Colonic mucosa (tissue), 4 donors: ENCODE measurements around the gene TAPBPL. TPM values are rescaled to one million over a fixed set of nuclear protein-coding genes. Genes with fewer than 3 reads are reported as not detected.

Experiments
- DNase-seq: peaks from one replicate; pipeline ENCODE4 v3.0.0-alpha.2; 2020
- H3K27ac ChIP-seq: fragments of 200-600 bp; one replicate; pipeline ENCODE4 v1.8.0; 2021
- H3K27me3 ChIP-seq: fragments of 200-600 bp; one replicate; pipeline ENCODE4 v1.8.0; 2021
- H3K36me3 ChIP-seq: fragments of 200-600 bp; one replicate; pipeline ENCODE4 v1.8.0; 2021
- H3K4me1 ChIP-seq: fragments of 200-600 bp; one replicate; pipeline ENCODE4 v1.8.0; 2021; ENCODE audit warnings: mild to moderate bottlenecking
- H3K4me3 ChIP-seq: fragments of 200-600 bp; one replicate; pipeline ENCODE4 v1.8.0; 2021
- H3K9ac ChIP-seq, 2 donors: one replicate each; pipeline ENCODE4 v1.7.0; 2013; ENCODE audit warnings: control low read depth in 2 of 2, low read depth in 2 of 2, low read length in 2 of 2
- H3K9me3 ChIP-seq: fragments of 200-600 bp; one replicate; pipeline ENCODE4 v1.8.0; 2021
- CTCF ChIP-seq: fragments of 200-600 bp; IDR thresholded peaks from one replicate; pipeline ENCODE4 v1.8.0; 2022; ENCODE audit warnings: antibody characterized with exemption, mild to moderate bottlenecking
- intact Hi-C: fragments of 100-400 bp; cut with DNase I; formaldehyde crosslinking; loops from one replicate; pipeline ENCODE4 v1.14.1; 2022
- total RNA-seq, 2 donors: library from RNA; stranded (reverse); fragmentation: NEBNext Ultra II Directional in 1 of 2; extraction: Animal tissue kit (Norgen Biotek cat#: 25700) in 1 of 2; gene quantifications; one replicate each; pipeline ENCODE4 v1.2.1, GENCODE V29; 2021
- donor health status: healthy.
- donor health status: DM: no; HTN: no; CAD: no.
- donor health status: DM: no; HTN: no; CAD: no.

Gene TAPBPL
- total RNA-seq, 2 donors from 2014 or later: 44.9 to 57.8 TPM

GRCh38 chr12:6440391-6440790, 11.5 kb upstream of the TAPBPL start:
- Histone ChIP-seq H3K9me3 (no peaks in the 10 kb centered on the region), H3K27me3 (no peaks in the 10 kb centered on the region), H3K27ac (no peak overlapping the region), H3K9ac (no peak overlapping the region), H3K4me1 (no peaks in the 10 kb centered on the region), H3K4me3 (no peak overlapping the region), H3K36me3 (no peaks in the 10 kb centered on the region)
- intact Hi-C loops: no loop called here
- no peak for TF ChIP-seq CTCF
- DNase-seq: no peak

- no peak for DNase-seq
- Histone ChIP-seq H3K9ac (no peak overlapping the region), H3K27ac (no peak overlapping the region), H3K4me3 (no peak overlapping the region), H3K4me1 (no peaks in the 10 kb centered on the region), H3K36me3 (no peaks in the 10 kb centered on the region), H3K9me3 (no peaks in the 10 kb centered on the region), H3K27me3 (no peaks in the 10 kb centered on the region)
- intact Hi-C loops: no loop called here
- TF ChIP-seq CTCF: no peak
Measured at GRCh38 chr12:6442836-6443235, 9.0 kb upstream of the TAPBPL start.

- Histone ChIP-seq H3K9ac (no peak overlapping the region), H3K4me3 (no peak overlapping the region), H3K27ac (no peak overlapping the region), H3K27me3 (no peaks in the 10 kb centered on the region), H3K9me3 (no peaks in the 10 kb centered on the region), H3K36me3 (no peaks in the 10 kb centered on the region), H3K4me1 (no peaks in the 10 kb centered on the region)
- DNase-seq: no peak
- no peak for TF ChIP-seq CTCF
- intact Hi-C loops: no loop called here
Measured at GRCh38 chr12:6443361-6443983, 8.4 kb upstream of the TAPBPL start.

- intact Hi-C loops: no loop called here
- DNase-seq: no peak
- Histone ChIP-seq H3K4me1 (no peaks in the 10 kb centered on the region), H3K27me3 (no peaks in the 10 kb centered on the region), H3K9me3 (no peaks in the 10 kb centered on the region), H3K36me3 (no peaks in the 10 kb centered on the region), H3K9ac (no peak overlapping the region), H3K27ac (no peak overlapping the region), H3K4me3 (no peak overlapping the region)
- no peak for TF ChIP-seq CTCF
Measured at GRCh38 chr12:6444031-6444430, 7.8 kb upstream of the TAPBPL start.

GRCh38 chr12:6444704-6445688, 6.8 kb upstream of the TAPBPL start, which contains the start of gene CD27:
Gene CD27 (plus strand): TSS chr12:6444955. CDS start chr12:6445096, 141 bp downstream.
- peaks cover 1% of the 10 kb centered on the region for H3K4me1 ChIP-seq
- peak within 1 kb of the TSS; percentile 19 for H3K4me3 ChIP-seq
- no peaks in the 10 kb centered on the region for H3K27me3 ChIP-seq
- intact Hi-C loops: no loop called here
- peak within 1 kb of the TSS; percentile 33 to 46 for H3K9ac ChIP-seq
- peak within 1 kb of the TSS; percentile 53 for H3K27ac ChIP-seq
- no peak for TF ChIP-seq CTCF
- H3K9me3 ChIP-seq: no peaks in the 10 kb centered on the region
- no peak for DNase-seq
- H3K36me3 ChIP-seq: no peaks in the 10 kb centered on the region
